GM12874 (cell line): Measurements from ENCODE around the gene GZMM.

Source experiments
- CTCF ChIP-seq: IDR thresholded peaks from 2 replicates; pipeline ENCODE4 v1.5.1; 2011; ENCODE audit warnings: low read depth, mild to moderate bottlenecking, control low read depth, low read length, moderate library complexity; ENCODE audit not compliant: insufficient read depth

The GZMM gene

GRCh38 chr19:507286-508203 is 36.3 kb upstream of the GZMM start, which contains the start of gene TPGS1:
TPGS1 (plus strand) TSS chr19:507497; CDS start chr19:507507, 10 bp downstream.
- TF ChIP-seq CTCF = no peak

GRCh38 chr19:508204-509150 is 35.4 kb upstream of the GZMM start:
- no peak for TF ChIP-seq CTCF

GRCh38 chr19:510606-511100 is 33.2 kb upstream of the GZMM start:
- peak; percentile 99 for TF ChIP-seq CTCF

- no peak for TF ChIP-seq CTCF
Observed at GRCh38 chr19:511101-511851, 32.6 kb upstream of the GZMM start.

GRCh38 chr19:512547-513365 is 31.1 kb upstream of the GZMM start:
- no peak for TF ChIP-seq CTCF

- TF ChIP-seq CTCF = no peak
Observed at GRCh38 chr19:513368-514165, 30.3 kb upstream of the GZMM start.
